ENCODE results near the gene PKD2L1. TPM values are rescaled to one million over a fixed set of nuclear protein-coding genes. Genes with fewer than 3 reads are reported as not detected.

PKD2L1 gene
- total and polyA plus RNA-seq, 10 of the 15 experiments (the other 5 are each of a cell fraction or from before 2014, with no cell fraction given): 0.05 to 0.17 (median 0.08) TPM; not detected in 6

GRCh38 chr10:100346765-100347567, 16.9 kb upstream of the PKD2L1 start, which contains the start of gene SCD (continued):
- TF ChIP-seq MYC (IDR thresholded peaks at IDR 0.05; ENCODE audit: insufficient read depth, insufficient read length, insufficient replicate concordance, low read length, severe bottlenecking) (no peak), STAT3 (IDR thresholded peaks at IDR 0.05; ENCODE audit: low read depth, low read length) (no peak), KLF5 (IDR thresholded peaks at IDR 0.05; ENCODE audit: partially characterized antibody) (no peak), CBX3 (IDR thresholded peaks at IDR 0.05; ENCODE audit: borderline replicate concordance, low read depth) (no peak), ASH2L (IDR thresholded peaks at IDR 0.05; ENCODE audit: borderline replicate concordance, low read depth) (no peak), SIX5 (IDR thresholded peaks at IDR 0.05; ENCODE audit: low read depth, low read length, severe bottlenecking) (no peak), RB1 (IDR thresholded peaks at IDR 0.05; ENCODE audit: borderline replicate concordance) (peak; percentile 43; the same call in 1 of the 2 replicates), HDAC6 (IDR thresholded peaks at IDR 0.05; ENCODE audit: unreplicated experiment) (no peak), CHD4 (IDR thresholded peaks at IDR 0.05) (no peak), SUZ12 (IDR thresholded peaks at IDR 0.05; ENCODE audit: unreplicated experiment) (no peak), POLR2AphosphoS2 (IDR thresholded peaks at IDR 0.05; ENCODE audit: low read depth, low read length) (no peak; the same call in 1 of the 2 replicates), BCLAF1 (IDR thresholded peaks at IDR 0.05) (no peak), PAX8 (IDR thresholded peaks at IDR 0.05) (no peak), KDM1A (IDR thresholded peaks at IDR 0.05; ENCODE audit: borderline replicate concordance) (no peak), SRF (IDR thresholded peaks at IDR 0.05; ENCODE audit: low read depth in 2 of 2, low read length in 2 of 2) (no peak), BCL11A (IDR thresholded peaks at IDR 0.05; ENCODE audit: low read depth, low read length) (no peak), PML (IDR thresholded peaks at IDR 0.05; ENCODE audit: low read length) (no peak)
- TF ChIP-seq, protein P1, sequence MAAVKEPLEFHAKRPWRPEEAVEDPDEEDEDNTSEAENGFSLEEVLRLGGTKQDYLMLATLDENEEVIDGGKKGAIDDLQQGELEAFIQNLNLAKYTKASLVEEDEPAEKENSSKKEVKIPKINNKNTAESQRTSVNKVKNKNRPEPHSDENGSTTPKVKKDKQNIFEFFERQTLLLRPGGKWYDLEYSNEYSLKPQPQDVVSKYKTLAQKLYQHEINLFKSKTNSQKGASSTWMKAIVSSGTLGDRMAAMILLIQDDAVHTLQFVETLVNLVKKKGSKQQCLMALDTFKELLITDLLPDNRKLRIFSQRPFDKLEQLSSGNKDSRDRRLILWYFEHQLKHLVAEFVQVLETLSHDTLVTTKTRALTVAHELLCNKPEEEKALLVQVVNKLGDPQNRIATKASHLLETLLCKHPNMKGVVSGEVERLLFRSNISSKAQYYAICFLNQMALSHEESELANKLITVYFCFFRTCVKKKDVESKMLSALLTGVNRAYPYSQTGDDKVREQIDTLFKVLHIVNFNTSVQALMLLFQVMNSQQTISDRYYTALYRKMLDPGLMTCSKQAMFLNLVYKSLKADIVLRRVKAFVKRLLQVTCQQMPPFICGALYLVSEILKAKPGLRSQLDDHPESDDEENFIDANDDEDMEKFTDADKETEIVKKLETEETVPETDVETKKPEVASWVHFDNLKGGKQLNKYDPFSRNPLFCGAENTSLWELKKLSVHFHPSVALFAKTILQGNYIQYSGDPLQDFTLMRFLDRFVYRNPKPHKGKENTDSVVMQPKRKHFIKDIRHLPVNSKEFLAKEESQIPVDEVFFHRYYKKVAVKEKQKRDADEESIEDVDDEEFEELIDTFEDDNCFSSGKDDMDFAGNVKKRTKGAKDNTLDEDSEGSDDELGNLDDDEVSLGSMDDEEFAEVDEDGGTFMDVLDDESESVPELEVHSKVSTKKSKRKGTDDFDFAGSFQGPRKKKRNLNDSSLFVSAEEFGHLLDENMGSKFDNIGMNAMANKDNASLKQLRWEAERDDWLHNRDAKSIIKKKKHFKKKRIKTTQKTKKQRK (IDR thresholded peaks at IDR 0.05; ENCODE audit: low read depth, low read length): no peak
- TF ChIP-seq, protein P2, sequence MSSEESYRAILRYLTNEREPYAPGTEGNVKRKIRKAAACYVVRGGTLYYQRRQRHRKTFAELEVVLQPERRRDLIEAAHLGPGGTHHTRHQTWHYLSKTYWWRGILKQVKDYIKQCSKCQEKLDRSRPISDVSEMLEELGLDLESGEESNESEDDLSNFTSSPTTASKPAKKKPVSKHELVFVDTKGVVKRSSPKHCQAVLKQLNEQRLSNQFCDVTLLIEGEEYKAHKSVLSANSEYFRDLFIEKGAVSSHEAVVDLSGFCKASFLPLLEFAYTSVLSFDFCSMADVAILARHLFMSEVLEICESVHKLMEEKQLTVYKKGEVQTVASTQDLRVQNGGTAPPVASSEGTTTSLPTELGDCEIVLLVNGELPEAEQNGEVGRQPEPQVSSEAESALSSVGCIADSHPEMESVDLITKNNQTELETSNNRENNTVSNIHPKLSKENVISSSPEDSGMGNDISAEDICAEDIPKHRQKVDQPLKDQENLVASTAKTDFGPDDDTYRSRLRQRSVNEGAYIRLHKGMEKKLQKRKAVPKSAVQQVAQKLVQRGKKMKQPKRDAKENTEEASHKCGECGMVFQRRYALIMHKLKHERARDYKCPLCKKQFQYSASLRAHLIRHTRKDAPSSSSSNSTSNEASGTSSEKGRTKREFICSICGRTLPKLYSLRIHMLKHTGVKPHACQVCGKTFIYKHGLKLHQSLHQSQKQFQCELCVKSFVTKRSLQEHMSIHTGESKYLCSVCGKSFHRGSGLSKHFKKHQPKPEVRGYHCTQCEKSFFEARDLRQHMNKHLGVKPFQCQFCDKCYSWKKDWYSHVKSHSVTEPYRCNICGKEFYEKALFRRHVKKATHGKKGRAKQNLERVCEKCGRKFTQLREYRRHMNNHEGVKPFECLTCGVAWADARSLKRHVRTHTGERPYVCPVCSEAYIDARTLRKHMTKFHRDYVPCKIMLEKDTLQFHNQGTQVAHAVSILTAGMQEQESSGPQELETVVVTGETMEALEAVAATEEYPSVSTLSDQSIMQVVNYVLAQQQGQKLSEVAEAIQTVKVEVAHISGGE (CRISPR knock-in tag; IDR thresholded peaks at IDR 0.05): no peak
- TF ChIP-seq, protein P3, sequence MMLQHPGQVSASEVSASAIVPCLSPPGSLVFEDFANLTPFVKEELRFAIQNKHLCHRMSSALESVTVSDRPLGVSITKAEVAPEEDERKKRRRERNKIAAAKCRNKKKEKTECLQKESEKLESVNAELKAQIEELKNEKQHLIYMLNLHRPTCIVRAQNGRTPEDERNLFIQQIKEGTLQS (IDR thresholded peaks at IDR 0.05; ENCODE audit: borderline replicate concordance, extremely low read depth, low read depth, low read length): no peak
